HG02763 (cell line): ENCODE measurements around the gene CLPTM1.
A peak's percentile ranks its signal among the peaks of the same experiment; 100 is the strongest.
"Not testable (repeated sequence)": the region's sequence is repeated elsewhere in the genome, so short reads cannot be mapped to it uniquely, and the experiment has no call there.

Experiments used
- ATAC-seq: cut with Tn5 transposase; IDR thresholded peaks from one replicate; pipeline ENCODE4 v1.9.1; 2021; ENCODE audit warnings: mild to moderate bottlenecking, moderate library complexity; ENCODE audit not compliant: unreplicated experiment

Gene CLPTM1

GRCh38 chr19:44942067-44942571 is 13.1 kb upstream of the CLPTM1 start, which contains the start of gene APOC4:
Gene APOC4 (plus strand): TSS chr19:44942237. CDS start chr19:44942278, 41 bp downstream.
- ATAC-seq: no peak

GRCh38 chr19:44943801-44944249 is 11.4 kb upstream of the CLPTM1 start:
- peak; percentile 66 for ATAC-seq

- ATAC-seq: no peak
These were observed 8.1 kb upstream of the CLPTM1 start for GRCh38 chr19:44947041-44947581.

GRCh38 chr19:44948237-44948636 is 6.9 kb upstream of the CLPTM1 start:
- no peak for ATAC-seq

- ATAC-seq: no peak
These were observed 6.3 kb upstream of the CLPTM1 start for GRCh38 chr19:44948763-44949374.

- ATAC-seq: no peak
These were observed 5.6 kb upstream of the CLPTM1 start for GRCh38 chr19:44949550-44949949.

- no peak for ATAC-seq
These were observed 3.7 kb upstream of the CLPTM1 start for GRCh38 chr19:44951179-44952159.

GRCh38 chr19:44954278-44954648 is 917 bp upstream of the CLPTM1 start:
- ATAC-seq: no peak

- ATAC-seq: no peak
These were observed 592 bp downstream of the CLPTM1 start for GRCh38 chr19:44955505-44956439.

- no peak for ATAC-seq
These were observed 2.3 kb downstream of the CLPTM1 start for GRCh38 chr19:44957526-44957925.

- ATAC-seq: no peak
These were observed 2.9 kb downstream of the CLPTM1 start for GRCh38 chr19:44958090-44958489.

- no peak for ATAC-seq
These were observed 4.5 kb downstream of the CLPTM1 start for GRCh38 chr19:44959691-44960090.

- ATAC-seq: no peak
These were observed 5.9 kb downstream of the CLPTM1 start for GRCh38 chr19:44960906-44961728.

GRCh38 chr19:44961821-44962220 is 6.6 kb downstream of the CLPTM1 start:
- ATAC-seq: no peak

GRCh38 chr19:44968118-44968517 is 12.9 kb downstream of the CLPTM1 start:
- no peak for ATAC-seq

GRCh38 chr19:44968670-44969069 is 13.5 kb downstream of the CLPTM1 start:
- ATAC-seq: no peak

- ATAC-seq: no peak
These were observed 14.3 kb downstream of the CLPTM1 start for GRCh38 chr19:44969437-44969836.

GRCh38 chr19:44971451-44971850 is 16.3 kb downstream of the CLPTM1 start:
- not testable (repeated sequence) for ATAC-seq

- no peak for ATAC-seq
These were observed 17.6 kb downstream of the CLPTM1 start for GRCh38 chr19:44972802-44973201.
